Endodermal cell (in vitro differentiated cells): ENCODE data around the gene ACBD5. TPM values are rescaled to one million over a fixed set of nuclear protein-coding genes. Genes with fewer than 3 reads are reported as not detected.

Experiments used
- DNase-seq: peaks from one replicate; pipeline ENCODE4 v3.0.0-alpha.2; 2017
- H3K27ac ChIP-seq: 2 replicates; pipeline ENCODE4 v1.5.1; 2013; ENCODE audit warnings: mild to moderate bottlenecking, low read depth, low read length, moderate library complexity
- H3K27me3 ChIP-seq: 2 replicates; pipeline ENCODE4 v1.6.1; 2013; ENCODE audit warnings: mild to moderate bottlenecking, low read length, moderate library complexity; ENCODE audit not compliant: insufficient read depth, control insufficient read depth, poor library complexity, severe bottlenecking
- H3K36me3 ChIP-seq: 2 replicates; pipeline ENCODE4 v1.7.0; 2013; ENCODE audit warnings: mild to moderate bottlenecking, low read length, moderate library complexity; ENCODE audit not compliant: control insufficient read depth, insufficient read depth
- H3K4me1 ChIP-seq: one replicate; pipeline ENCODE4 v1.7.0; 2013; ENCODE audit warnings: low read length; ENCODE audit not compliant: control insufficient read depth, insufficient read depth
- H3K4me3 ChIP-seq: 2 replicates; pipeline ENCODE4 v1.5.1; 2013; ENCODE audit warnings: mild to moderate bottlenecking, low read length, moderate library complexity
- H3K9ac ChIP-seq: 2 replicates; pipeline ENCODE4 v1.6.1; 2013; ENCODE audit warnings: mild to moderate bottlenecking, low read length, moderate library complexity; ENCODE audit not compliant: poor library complexity, severe bottlenecking; ENCODE audit errors: extremely low read depth
- H3K9me3 ChIP-seq: 2 replicates; pipeline ENCODE4 v1.6.1; 2013; ENCODE audit warnings: mild to moderate bottlenecking, low read length, moderate library complexity; ENCODE audit not compliant: control insufficient read depth
- H3K27ac Mint-ChIP-seq: 2 replicates; pipeline ENCODE4 v1.8.0; 2020; ENCODE audit warnings: mixed read lengths
- H3K27me3 Mint-ChIP-seq: 2 replicates; pipeline ENCODE4 v1.8.0; 2021; ENCODE audit warnings: mild to moderate bottlenecking, mixed read lengths; ENCODE audit not compliant: insufficient read depth
- H3K36me3 Mint-ChIP-seq: 2 replicates; pipeline ENCODE4 v1.8.0; 2020; ENCODE audit warnings: low read depth, mixed read lengths
- H3K4me1 Mint-ChIP-seq: 2 replicates; pipeline ENCODE4 v1.8.0; 2020; ENCODE audit warnings: mixed read lengths
- H3K4me3 Mint-ChIP-seq: 2 replicates; pipeline ENCODE4 v1.8.0; 2020; ENCODE audit warnings: mild to moderate bottlenecking, moderate library complexity, mixed read lengths
- H3K9me3 Mint-ChIP-seq: 2 replicates; pipeline ENCODE4 v1.8.0; 2020; ENCODE audit warnings: mild to moderate bottlenecking, mixed read lengths
- CTCF ChIP-seq: fragments of 200-600 bp; sonication (generic); conservative IDR thresholded peaks from 2 replicates; pipeline ENCODE4 v1.5.0; 2021; ENCODE audit warnings: antibody characterized with exemption, mild to moderate bottlenecking
- WGBS, 2 experiments: methylation state at CpG; one replicate each; pipeline versions ENCODE4 v1.1.5 to v1.1.7; 2013; ENCODE audit warnings: missing lambda C conversion rate in 2 of 2, mixed read lengths in 1 of 2; ENCODE audit not compliant: insufficient coverage in 1 of 2, insufficient read length in 1 of 2; 5-methylcytosine and 5-hydroxymethylcytosine counted together
- total RNA-seq, 2 donors: library from RNA; stranded (reverse); fragmentation: NEBNext Ultra II Directional in 1 of 2; extraction: Animal tissue kit (Norgen Biotek cat#: 25700) in 1 of 2; gene quantifications; 2 replicates in 1 of 2; 3 replicates in 1 of 2; pipeline ENCODE4 v1.2.1, GENCODE V29; 2021

ACBD5 gene
- total RNA-seq, 2 donors from 2014 or later = 13.7 to 20.7 TPM

DNA sequence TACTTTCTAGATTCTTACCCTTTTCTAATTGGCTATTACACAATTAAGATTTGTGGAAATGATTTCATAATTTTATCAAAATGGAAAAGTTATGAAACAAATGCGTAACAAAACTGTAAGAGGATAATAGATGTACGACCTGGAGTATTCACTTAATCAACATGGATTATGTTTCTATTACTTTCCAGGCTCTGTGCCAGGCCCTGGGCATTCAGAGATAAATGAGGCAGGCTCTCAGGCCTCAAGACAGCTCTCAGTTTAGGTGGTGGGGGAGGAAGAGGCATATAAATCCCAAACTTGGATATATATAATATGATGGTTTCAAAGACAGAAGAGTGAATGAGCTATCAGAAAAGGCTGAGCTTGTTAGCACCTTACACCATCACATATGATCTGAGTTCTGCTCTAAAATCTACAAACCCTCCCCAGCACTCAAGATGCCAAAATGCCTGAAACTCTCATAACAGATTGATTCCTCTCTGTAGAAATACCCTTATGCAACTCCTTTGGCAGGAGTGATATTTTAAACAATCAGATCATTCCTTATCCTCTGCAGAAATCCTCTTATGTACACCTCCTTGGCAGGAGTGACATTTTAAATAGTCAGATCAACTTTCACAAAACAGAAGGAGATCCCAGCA, 42.5 kb downstream of the ACBD5 start:
- H3K4me3 ChIP-seq = no peak overlapping the region
- no peak for TF ChIP-seq CTCF
- H3K27ac Mint-ChIP-seq = no peak overlapping the region
- no peaks in the 10 kb centered on the region for H3K4me1 ChIP-seq
- no peaks in the 10 kb centered on the region for H3K9me3 ChIP-seq
- no peaks in the 10 kb centered on the region for H3K27me3 ChIP-seq
- H3K27me3 Mint-ChIP-seq = no peaks in the 10 kb centered on the region
- no peak overlapping the region for H3K4me3 Mint-ChIP-seq
- no peaks in the 10 kb centered on the region for H3K4me1 Mint-ChIP-seq
- H3K36me3 ChIP-seq = peaks cover 13% of the 10 kb centered on the region
- peaks cover 19% of the 10 kb centered on the region for H3K36me3 Mint-ChIP-seq
- H3K9ac ChIP-seq = no peak overlapping the region
- DNase-seq = no peak
- H3K27ac ChIP-seq = no peak overlapping the region
- no peaks in the 10 kb centered on the region for H3K9me3 Mint-ChIP-seq
- WGBS, 2 experiments = 95% methylated on average over 2 of the region's 2 CpGs; no CpG with 5 or more reads in 1 of the 2 experiments

- no peaks in the 10 kb centered on the region for H3K4me1 Mint-ChIP-seq
- Histone ChIP-seq H3K4me3 (no peak overlapping the region), H3K27ac (no peak overlapping the region), H3K4me1 (no peaks in the 10 kb centered on the region), H3K27me3 (no peaks in the 10 kb centered on the region), H3K9ac (no peak overlapping the region), H3K9me3 (no peaks in the 10 kb centered on the region), H3K36me3 (peaks cover 9% of the 10 kb centered on the region)
- no peak for DNase-seq
- no peak overlapping the region for H3K4me3 Mint-ChIP-seq
- TF ChIP-seq CTCF = no peak
- H3K27ac Mint-ChIP-seq = no peak overlapping the region
- WGBS, 2 experiments = 80 to 81% methylated on average over 1 to 3 of the region's 3 CpGs
- H3K9me3 Mint-ChIP-seq = no peaks in the 10 kb centered on the region
- peaks cover under 1% of the 10 kb centered on the region for H3K36me3 Mint-ChIP-seq
- H3K27me3 Mint-ChIP-seq = no peaks in the 10 kb centered on the region
Observed at GRCh38 chr10:27192284-27192683, 48.3 kb downstream of the ACBD5 start.

- Histone ChIP-seq H3K36me3 (peaks cover 19% of the 10 kb centered on the region), H3K9me3 (no peaks in the 10 kb centered on the region), H3K4me3 (no peak overlapping the region), H3K27ac (no peak overlapping the region), H3K9ac (no peak overlapping the region), H3K27me3 (no peaks in the 10 kb centered on the region), H3K4me1 (no peaks in the 10 kb centered on the region)
- no peaks in the 10 kb centered on the region for H3K9me3 Mint-ChIP-seq
- no peak overlapping the region for H3K27ac Mint-ChIP-seq
- no peaks in the 10 kb centered on the region for H3K27me3 Mint-ChIP-seq
- WGBS, 2 experiments = 98% methylated on average over 2 of the region's 2 CpGs; no CpG with 5 or more reads in 1 of the 2 experiments
- peaks cover 14% of the 10 kb centered on the region for H3K36me3 Mint-ChIP-seq
- no peak overlapping the region for H3K4me3 Mint-ChIP-seq
- no peak for DNase-seq
- no peaks in the 10 kb centered on the region for H3K4me1 Mint-ChIP-seq
- TF ChIP-seq CTCF = no peak
Observed at GRCh38 chr10:27190508-27190907, 50.1 kb downstream of the ACBD5 start.
